Neural progenitor cell (in vitro differentiated cells): ENCODE results near the gene MDM2. TPM values are rescaled to one million over a fixed set of nuclear protein-coding genes. Genes with fewer than 3 reads are reported as not detected.

Source experiments
- DNase-seq: peaks from one replicate; pipeline ENCODE4 v3.0.0-alpha.2; 2016; ENCODE audit warnings: low spot score
- H2AFZ ChIP-seq: fragments of 200-600 bp; sonication (generic); replicated peaks from 2 replicates; pipeline ENCODE4 v1.6.1; 2016; ENCODE audit warnings: antibody characterized with exemption
- H3F3A ChIP-seq: fragments of 200-600 bp; sonication (generic); 2 replicates; pipeline ENCODE4 v1.6.1; 2016; ENCODE audit warnings: antibody characterized with exemption, low read depth
- H3K27ac ChIP-seq: fragments of 200-600 bp; sonication (generic); 2 replicates; pipeline ENCODE4 v1.5.1; 2016; ENCODE audit warnings: mild to moderate bottlenecking
- H3K27me3 ChIP-seq: fragments of 200-600 bp; sonication (generic); 2 replicates; pipeline ENCODE4 v1.6.1; 2016; ENCODE audit warnings: mild to moderate bottlenecking, moderate library complexity
- H3K36me3 ChIP-seq: fragments of 200-600 bp; sonication (generic); 2 replicates; pipeline ENCODE4 v1.5.1; 2016
- H3K4me1 ChIP-seq: fragments of 200-600 bp; sonication (generic); 2 replicates; pipeline ENCODE4 v1.6.1; 2016; ENCODE audit warnings: mixed run types
- H3K4me2 ChIP-seq: fragments of 200-600 bp; sonication (generic); 2 replicates; pipeline ENCODE4 v1.6.1; 2016
- H3K4me3 ChIP-seq: fragments of 200-600 bp; sonication (generic); 2 replicates; pipeline ENCODE4 v1.5.1; 2016
- H3K79me2 ChIP-seq: fragments of 200-600 bp; sonication (generic); 2 replicates; pipeline ENCODE4 v1.6.1; 2016; ENCODE audit warnings: low read depth
- H3K9ac ChIP-seq: fragments of 200-600 bp; sonication (generic); 2 replicates; pipeline ENCODE4 v1.6.1; 2016
- H3K9me3 ChIP-seq: fragments of 200-600 bp; sonication (generic); 2 replicates; pipeline ENCODE4 v1.5.1; 2016; ENCODE audit warnings: low read depth
- H4K20me1 ChIP-seq: fragments of 200-600 bp; sonication (generic); 2 replicates; pipeline ENCODE4 v1.6.1; 2016; ENCODE audit warnings: low read depth
- H3K27ac Mint-ChIP-seq: 3 replicates; pipeline ENCODE4 v1.8.0; 2021; ENCODE audit warnings: mixed read lengths
- H3K27me3 Mint-ChIP-seq: 2 replicates; pipeline ENCODE4 v1.8.0; 2022; ENCODE audit warnings: low read depth, mild to moderate bottlenecking, inconsistent platforms, moderate library complexity, mixed read lengths; ENCODE audit not compliant: insufficient read depth
- H3K36me3 Mint-ChIP-seq: 3 replicates; pipeline ENCODE4 v1.8.0; 2021; ENCODE audit warnings: mixed read lengths
- H3K4me1 Mint-ChIP-seq: 3 replicates; pipeline ENCODE4 v1.8.0; 2021; ENCODE audit warnings: mixed read lengths
- H3K4me3 Mint-ChIP-seq: 3 replicates; pipeline ENCODE4 v1.8.0; 2021; ENCODE audit warnings: mild to moderate bottlenecking, moderate library complexity, mixed read lengths
- H3K9me3 Mint-ChIP-seq: 3 replicates; pipeline ENCODE4 v1.8.0; 2020; ENCODE audit warnings: mixed read lengths
- CTCF ChIP-seq: fragments of 200-600 bp; sonication (generic); IDR thresholded peaks from 2 replicates; pipeline ENCODE4 v1.5.1; 2017; ENCODE audit warnings: antibody characterized with exemption, mild to moderate bottlenecking
- EZH2 ChIP-seq: fragments of 200-600 bp; sonication (generic); IDR thresholded peaks from 2 replicates; pipeline ENCODE4 v1.6.1; 2017; ENCODE audit warnings: antibody characterized with exemption, mild to moderate bottlenecking, moderate library complexity
- EZH2phosphoT487 ChIP-seq: fragments of 200-600 bp; sonication (generic); IDR thresholded peaks from 2 replicates; pipeline ENCODE4 v1.6.1; 2017; ENCODE audit warnings: antibody characterized with exemption
- total RNA-seq: library from RNA; depleted of rRNA; stranded (reverse); fragments of >200 nt; gene quantifications from 2 replicates; pipeline ENCODE4 v1.2.3, GENCODE V29; 2015; ENCODE audit warnings: low replicate concordance

Gene MDM2
- total RNA-seq, 1 donor from 2014 or later: 93.8 TPM

- no peaks in the 10 kb centered on the region for H3K36me3 ChIP-seq
- peaks cover 2% of the 10 kb centered on the region for H3K27me3 Mint-ChIP-seq
- TF ChIP-seq CTCF: no peak
- TF ChIP-seq EZH2: no peak
- TF ChIP-seq EZH2phosphoT487: no peak
- no peaks in the 10 kb centered on the region for H3K79me2 ChIP-seq
- H3K9ac ChIP-seq: no peak overlapping the region
- no peaks in the 10 kb centered on the region for H3K9me3 Mint-ChIP-seq
- no peaks in the 10 kb centered on the region for H3K4me1 Mint-ChIP-seq
- H3K27ac Mint-ChIP-seq: no peak overlapping the region
- H3K4me3 ChIP-seq: no peak overlapping the region
- no peak overlapping the region for H3K4me2 ChIP-seq
- no peaks in the 10 kb centered on the region for H3K9me3 ChIP-seq
- DNase-seq: no peak
- H2AFZ ChIP-seq: no peak overlapping the region
- H3K4me3 Mint-ChIP-seq: no peak overlapping the region
- no peaks in the 10 kb centered on the region for H3K36me3 Mint-ChIP-seq
- H3K27ac ChIP-seq: no peak overlapping the region
- no peaks in the 10 kb centered on the region for H3K4me1 ChIP-seq
- no peaks in the 10 kb centered on the region for H3K27me3 ChIP-seq
- H4K20me1 ChIP-seq: no peaks in the 10 kb centered on the region
- no peaks in the 10 kb centered on the region for H3F3A ChIP-seq
Measured at GRCh38 chr12:68793975-68794652, 13.9 kb upstream of the MDM2 start.

- no peak overlapping the region for H2AFZ ChIP-seq
- TF ChIP-seq EZH2phosphoT487: no peak
- TF ChIP-seq CTCF: no peak
- TF ChIP-seq EZH2: no peak
- DNase-seq: no peak
- Mint-ChIP-seq H3K27ac (no peak overlapping the region), H3K9me3 (no peaks in the 10 kb centered on the region), H3K4me1 (no peaks in the 10 kb centered on the region), H3K36me3 (no peaks in the 10 kb centered on the region), H3K27me3 (peaks cover 2% of the 10 kb centered on the region), H3K4me3 (no peak overlapping the region)
- no peak overlapping the region for H3K9ac ChIP-seq
- H3K27ac ChIP-seq: no peak overlapping the region
- H3F3A ChIP-seq: no peaks in the 10 kb centered on the region
- H3K9me3 ChIP-seq: no peaks in the 10 kb centered on the region
- no peaks in the 10 kb centered on the region for H3K4me1 ChIP-seq
- H3K4me2 ChIP-seq: no peak overlapping the region
- H4K20me1 ChIP-seq: no peaks in the 10 kb centered on the region
- H3K27me3 ChIP-seq: no peaks in the 10 kb centered on the region
- H3K4me3 ChIP-seq: no peak overlapping the region
- H3K36me3 ChIP-seq: no peaks in the 10 kb centered on the region
- H3K79me2 ChIP-seq: no peaks in the 10 kb centered on the region
Measured at GRCh38 chr12:68794653-68795251, 13.2 kb upstream of the MDM2 start.

GRCh38 chr12:68796399-68796798 lies 11.6 kb upstream of the MDM2 start:
- H3K27me3 Mint-ChIP-seq: peaks cover 2% of the 10 kb centered on the region
- TF ChIP-seq CTCF (no peak), EZH2phosphoT487 (no peak), EZH2 (no peak)
- no peak overlapping the region for H3K4me2 ChIP-seq
- H3K4me3 ChIP-seq: no peak overlapping the region
- H3K4me3 Mint-ChIP-seq: no peak overlapping the region
- H3K4me1 ChIP-seq: no peaks in the 10 kb centered on the region
- H3F3A ChIP-seq: no peaks in the 10 kb centered on the region
- no peaks in the 10 kb centered on the region for H3K36me3 Mint-ChIP-seq
- no peak overlapping the region for H3K27ac ChIP-seq
- H2AFZ ChIP-seq: no peak overlapping the region
- DNase-seq: no peak
- no peaks in the 10 kb centered on the region for H3K9me3 ChIP-seq
- H3K9ac ChIP-seq: no peak overlapping the region
- no peaks in the 10 kb centered on the region for H3K36me3 ChIP-seq
- no peaks in the 10 kb centered on the region for H4K20me1 ChIP-seq
- H3K9me3 Mint-ChIP-seq: no peaks in the 10 kb centered on the region
- H3K4me1 Mint-ChIP-seq: no peaks in the 10 kb centered on the region
- no peaks in the 10 kb centered on the region for H3K27me3 ChIP-seq
- H3K79me2 ChIP-seq: no peaks in the 10 kb centered on the region
- H3K27ac Mint-ChIP-seq: no peak overlapping the region
